Anterior cingulate cortex (tissue), 58 donors: ENCODE results near the gene TMEM87B.
A peak's percentile ranks its signal among the peaks of the same experiment; 100 is the strongest.

Experiments used
- DNase-seq, 58 donors: peaks; one replicate each; lab custom pipeline; 2025; lab: John Stamatoyannopoulos, UW

Gene TMEM87B

GRCh38 chr2:112161431-112162145, 106.5 kb downstream of the TMEM87B start:
- no peak for DNase-seq

DNA sequence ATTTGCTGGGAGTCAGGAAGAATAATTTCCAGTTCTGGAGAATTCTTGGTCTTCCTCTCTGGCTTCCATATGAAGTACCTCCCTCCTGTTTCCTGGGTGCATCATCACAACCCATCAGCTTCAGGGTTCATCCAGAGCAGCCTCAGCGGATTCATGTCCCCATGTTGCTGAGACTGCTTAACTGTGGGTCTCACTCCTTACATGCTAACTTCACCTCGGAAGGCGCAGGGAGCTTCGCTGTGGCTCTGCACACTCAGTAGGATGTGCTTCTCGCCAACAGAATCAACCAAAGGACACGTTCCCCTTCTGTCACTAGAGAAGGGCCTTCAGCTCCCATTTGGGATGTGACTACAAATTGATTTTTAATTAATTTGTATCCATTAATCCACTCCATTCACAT, 107.3 kb downstream of the TMEM87B start:
- DNase-seq: no peak

DNA sequence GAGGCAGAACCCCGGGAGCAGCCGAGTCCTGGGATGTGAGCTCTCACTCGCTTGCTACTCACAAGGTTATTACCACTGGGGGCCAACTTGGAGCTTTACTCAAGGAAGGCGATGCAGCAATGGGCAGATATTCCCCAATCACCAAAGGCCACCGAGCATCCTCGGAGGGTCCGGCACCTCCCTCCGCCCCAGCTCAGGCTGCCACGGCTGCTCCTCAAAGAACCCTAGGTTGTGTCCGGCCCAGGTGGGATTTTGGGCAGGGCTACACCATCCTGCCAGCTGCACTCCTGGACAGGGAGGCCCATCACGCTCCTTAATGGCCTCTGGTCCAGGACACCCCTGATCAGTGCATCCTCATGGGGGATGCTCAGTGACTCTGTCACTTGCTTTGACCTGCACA, 107.9 kb downstream of the TMEM87B start:
- DNase-seq: no peak

DNA sequence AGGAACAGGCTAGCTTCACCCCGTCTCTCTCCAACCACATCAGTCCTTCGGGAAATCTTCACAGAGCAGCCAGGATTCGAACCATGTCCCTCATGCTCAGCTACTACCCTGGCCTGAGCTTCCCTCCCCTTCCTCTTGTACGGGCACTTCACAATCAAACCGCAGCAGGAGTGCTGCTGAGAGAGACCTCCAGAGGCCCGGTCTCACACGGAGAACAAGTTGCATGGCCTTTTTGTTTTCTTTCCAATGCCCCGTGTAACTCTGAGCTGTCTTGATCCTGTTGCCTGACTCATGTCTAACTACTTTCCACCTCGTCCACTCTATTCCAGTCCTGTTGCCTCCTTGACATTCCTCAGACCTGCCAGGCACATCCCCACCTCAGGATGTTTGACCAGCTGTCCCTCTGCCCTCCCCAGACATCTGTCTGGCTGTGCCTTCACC, 108.5 kb downstream of the TMEM87B start:
- no peak for DNase-seq

GRCh38 chr2:112164876-112165275, 109.8 kb downstream of the TMEM87B start:
- DNase-seq: no peak

DNA sequence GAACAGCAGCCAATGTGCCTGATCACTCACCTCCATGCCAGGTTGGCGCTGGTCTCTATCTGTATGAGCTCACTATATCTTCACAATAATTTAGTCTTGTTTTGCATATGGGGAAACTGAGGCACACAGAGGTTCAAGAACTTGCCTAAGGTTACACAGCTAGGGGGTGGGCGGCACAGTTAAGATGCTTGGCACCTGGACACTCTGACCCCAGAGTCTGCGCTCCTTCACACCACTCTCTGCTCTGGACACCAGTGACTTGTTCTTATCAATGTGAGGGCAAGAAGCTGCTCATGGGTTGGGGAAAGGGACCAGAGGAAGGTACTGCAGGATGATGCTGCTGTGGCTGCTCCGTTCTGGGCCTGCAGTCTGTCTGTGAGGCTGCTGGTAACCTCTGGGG, 110.2 kb downstream of the TMEM87B start:
- DNase-seq: no peak

- peak in 1 of 58 donors; percentile 22 for DNase-seq
These were observed 111.9 kb downstream of the TMEM87B start for GRCh38 chr2:112166806-112167499.

DNA sequence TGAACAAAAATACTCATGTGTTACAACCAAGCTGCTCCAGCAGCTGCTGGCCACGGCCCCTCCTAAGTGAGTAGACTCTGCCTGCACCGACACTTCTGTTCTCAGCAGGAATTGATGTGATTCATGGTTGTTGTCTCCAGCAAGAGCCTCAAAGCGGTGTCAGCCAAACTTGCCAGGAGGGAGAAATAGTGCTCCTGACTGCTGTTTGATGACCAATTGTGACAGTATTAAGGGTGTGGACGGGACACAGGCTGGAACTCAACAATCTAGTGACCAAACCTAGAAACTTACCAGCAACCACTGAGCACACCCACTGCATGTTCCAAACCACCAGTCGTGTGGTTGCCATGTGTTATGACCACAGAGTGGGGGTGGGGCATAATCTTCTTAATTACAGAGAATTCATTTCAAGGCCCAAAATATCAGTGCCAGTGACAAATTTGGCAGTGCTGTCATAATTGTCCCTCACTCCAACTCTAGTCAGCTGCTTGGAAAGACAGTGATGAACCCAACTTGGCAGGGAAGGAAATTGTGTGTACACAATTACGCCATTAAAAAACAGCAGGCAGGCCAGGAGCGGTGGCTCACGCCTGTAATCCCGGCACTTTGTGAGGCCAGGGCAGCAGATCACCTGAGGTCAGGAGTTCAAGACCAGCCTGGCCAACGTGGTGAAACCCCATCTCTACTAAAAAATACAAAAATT, 113.5 kb downstream of the TMEM87B start:
- DNase-seq: no peak
